Endothelial cell (in vitro differentiated cells): ENCODE measurements around the gene LRP5. TPM values are rescaled to one million over a fixed set of nuclear protein-coding genes. Genes with fewer than 3 reads are reported as not detected.

Experiments
- DNase-seq: peaks from one replicate; pipeline ENCODE4 v3.0.0; 2021; ENCODE audit warnings: low spot score
- H3K27ac Mint-ChIP-seq: one replicate; pipeline ENCODE4 v1.8.0; 2021; ENCODE audit warnings: mixed read lengths, inconsistent platforms; ENCODE audit not compliant: unreplicated experiment
- H3K27me3 Mint-ChIP-seq: one replicate; pipeline ENCODE4 v1.8.0; 2021; ENCODE audit warnings: mild to moderate bottlenecking, moderate library complexity, mixed read lengths, inconsistent platforms; ENCODE audit not compliant: unreplicated experiment
- H3K36me3 Mint-ChIP-seq: one replicate; pipeline ENCODE4 v1.8.0; 2021; ENCODE audit warnings: mild to moderate bottlenecking, low read depth, mixed read lengths, inconsistent platforms; ENCODE audit not compliant: unreplicated experiment
- H3K4me1 Mint-ChIP-seq: one replicate; pipeline ENCODE4 v1.8.0; 2021; ENCODE audit warnings: mild to moderate bottlenecking, mixed read lengths, inconsistent platforms; ENCODE audit not compliant: unreplicated experiment
- H3K4me3 Mint-ChIP-seq: one replicate; pipeline ENCODE4 v1.8.0; 2021; ENCODE audit warnings: mild to moderate bottlenecking, mixed read lengths, inconsistent platforms; ENCODE audit not compliant: unreplicated experiment
- H3K9me3 Mint-ChIP-seq: one replicate; pipeline ENCODE4 v1.8.0; 2021; ENCODE audit warnings: mixed read lengths, inconsistent platforms; ENCODE audit not compliant: unreplicated experiment
- total RNA-seq: library from RNA; stranded (reverse); fragmentation: NEBNext Ultra II Directional; extraction: Animal tissue kit (Norgen Biotek cat#: 25700); gene quantifications from one replicate; pipeline ENCODE4 v1.2.1, GENCODE V29; 2021; ENCODE audit not compliant: unreplicated experiment
- TF ChIP-seq, protein P1 (sequence below): fragments of 200-600 bp; sonication (generic); IDR thresholded peaks from one replicate; pipeline ENCODE4 v1.5.0; 2021; ENCODE audit warnings: antibody characterized with exemption; ENCODE audit not compliant: unreplicated experiment

Gene LRP5
- total RNA-seq, 1 donor from 2014 or later = 72.3 TPM

DNA sequence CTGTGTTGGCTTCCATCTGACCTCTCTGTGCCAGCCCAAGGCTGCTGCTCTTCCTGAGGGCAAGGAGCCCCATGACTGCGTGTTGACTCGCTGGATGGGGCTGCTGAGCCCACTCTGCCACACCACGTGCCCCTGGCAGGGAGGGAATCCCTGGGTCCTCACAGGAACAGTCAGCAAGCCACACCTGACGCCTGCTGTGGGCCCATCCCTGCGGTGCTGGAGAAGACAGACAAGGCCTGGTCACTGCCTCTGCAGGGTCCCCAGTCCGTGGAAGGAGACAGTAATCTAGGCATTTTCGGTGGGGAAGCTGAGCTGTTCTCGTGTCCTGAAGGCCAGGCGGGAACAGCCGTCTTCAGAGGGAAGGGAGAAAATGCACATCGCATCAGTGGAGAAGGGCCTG lies 137.6 kb downstream of the LRP5 start:
- H3K27me3 Mint-ChIP-seq = peaks cover 3% of the 10 kb centered on the region
- TF ChIP-seq, protein P1, sequence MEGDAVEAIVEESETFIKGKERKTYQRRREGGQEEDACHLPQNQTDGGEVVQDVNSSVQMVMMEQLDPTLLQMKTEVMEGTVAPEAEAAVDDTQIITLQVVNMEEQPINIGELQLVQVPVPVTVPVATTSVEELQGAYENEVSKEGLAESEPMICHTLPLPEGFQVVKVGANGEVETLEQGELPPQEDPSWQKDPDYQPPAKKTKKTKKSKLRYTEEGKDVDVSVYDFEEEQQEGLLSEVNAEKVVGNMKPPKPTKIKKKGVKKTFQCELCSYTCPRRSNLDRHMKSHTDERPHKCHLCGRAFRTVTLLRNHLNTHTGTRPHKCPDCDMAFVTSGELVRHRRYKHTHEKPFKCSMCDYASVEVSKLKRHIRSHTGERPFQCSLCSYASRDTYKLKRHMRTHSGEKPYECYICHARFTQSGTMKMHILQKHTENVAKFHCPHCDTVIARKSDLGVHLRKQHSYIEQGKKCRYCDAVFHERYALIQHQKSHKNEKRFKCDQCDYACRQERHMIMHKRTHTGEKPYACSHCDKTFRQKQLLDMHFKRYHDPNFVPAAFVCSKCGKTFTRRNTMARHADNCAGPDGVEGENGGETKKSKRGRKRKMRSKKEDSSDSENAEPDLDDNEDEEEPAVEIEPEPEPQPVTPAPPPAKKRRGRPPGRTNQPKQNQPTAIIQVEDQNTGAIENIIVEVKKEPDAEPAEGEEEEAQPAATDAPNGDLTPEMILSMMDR = no peak
- H3K4me1 Mint-ChIP-seq = no peaks in the 10 kb centered on the region
- H3K9me3 Mint-ChIP-seq = no peaks in the 10 kb centered on the region
- H3K27ac Mint-ChIP-seq = no peak overlapping the region
- H3K4me3 Mint-ChIP-seq = no peak overlapping the region
- peaks cover 14% of the 10 kb centered on the region for H3K36me3 Mint-ChIP-seq
- no peak for DNase-seq

DNA sequence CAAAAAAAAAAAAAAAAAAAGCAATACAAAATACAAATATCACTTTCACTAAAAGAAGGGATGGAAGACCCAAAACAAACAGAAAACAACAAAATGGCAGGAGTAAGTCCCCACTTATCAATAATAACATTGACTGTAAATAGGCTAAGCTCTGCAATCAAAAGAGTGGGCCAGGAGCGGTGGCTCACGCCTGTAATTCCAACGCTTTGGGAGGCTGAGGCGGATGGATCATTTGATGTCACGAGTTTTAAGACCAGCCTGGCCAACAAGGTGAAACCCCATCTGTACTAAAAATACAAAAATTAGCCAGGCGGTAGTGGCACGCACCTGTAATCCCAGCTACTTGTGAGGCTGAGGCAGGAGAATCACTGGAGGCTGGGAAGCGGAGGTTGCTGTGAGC lies 138.3 kb downstream of the LRP5 start:
- H3K36me3 Mint-ChIP-seq = peaks cover 14% of the 10 kb centered on the region
- no peak overlapping the region for H3K4me3 Mint-ChIP-seq

DNA sequence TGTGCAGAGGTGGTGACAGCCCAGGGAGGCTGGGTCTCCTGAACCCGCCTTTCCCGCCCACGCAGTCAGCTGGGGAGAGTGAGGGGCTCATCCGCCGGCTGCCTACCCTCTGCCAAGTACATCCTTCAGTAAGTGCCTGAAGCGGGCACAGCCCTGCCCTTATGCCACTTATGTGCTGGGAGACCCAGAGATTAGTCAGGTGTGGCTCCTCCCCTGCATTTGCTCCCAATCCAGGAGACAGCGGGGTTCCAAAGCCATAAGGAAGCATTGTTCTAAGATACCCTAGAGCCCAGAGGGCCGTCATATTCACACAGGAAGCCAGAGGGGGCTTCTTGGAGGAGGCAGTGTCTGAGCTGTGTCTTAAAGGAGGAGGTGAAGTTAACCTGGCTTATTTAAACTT lies 142.4 kb downstream of the LRP5 start:
- Mint-ChIP-seq H3K9me3 (no peaks in the 10 kb centered on the region), H3K27me3 (peaks cover under 1% of the 10 kb centered on the region), H3K4me3 (no peak overlapping the region), H3K4me1 (no peaks in the 10 kb centered on the region), H3K36me3 (peaks cover 3% of the 10 kb centered on the region), H3K27ac (no peak overlapping the region)
- DNase-seq = no peak
- TF ChIP-seq, protein P1 = no peak

More for the DNA sequence above, 138.3 kb downstream of the LRP5 start:
- Mint-ChIP-seq H3K9me3 (no peaks in the 10 kb centered on the region), H3K27me3 (peaks cover 3% of the 10 kb centered on the region), H3K4me1 (no peaks in the 10 kb centered on the region), H3K27ac (no peak overlapping the region)
- TF ChIP-seq, protein P1 = no peak
- DNase-seq = no peak

DNA sequence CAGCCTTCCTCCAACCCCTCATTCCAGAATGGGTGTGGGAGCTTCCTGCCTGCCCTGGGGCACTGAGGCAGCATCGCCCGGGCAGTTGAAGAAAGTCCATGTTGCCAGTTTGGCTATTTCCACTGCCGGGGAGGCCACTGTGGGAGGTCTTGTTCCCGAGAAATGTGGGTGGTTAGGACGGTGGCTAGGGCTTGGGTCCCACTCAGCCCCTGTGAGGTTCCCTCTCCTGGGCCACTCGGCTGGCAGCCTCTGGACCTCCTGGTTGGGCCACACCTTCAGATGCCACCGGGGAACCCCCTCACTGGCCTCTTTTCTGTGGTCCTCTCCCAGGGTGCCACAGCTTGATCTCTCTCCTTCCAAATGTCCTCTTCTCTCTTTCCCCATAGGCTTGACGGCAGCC lies 143.1 kb downstream of the LRP5 start:
- Mint-ChIP-seq H3K36me3 (no peaks in the 10 kb centered on the region), H3K27me3 (peaks cover 7% of the 10 kb centered on the region), H3K4me3 (no peak overlapping the region), H3K4me1 (no peaks in the 10 kb centered on the region), H3K27ac (no peak overlapping the region), H3K9me3 (no peaks in the 10 kb centered on the region)
- TF ChIP-seq, protein P1 = no peak
- DNase-seq = no peak

DNA sequence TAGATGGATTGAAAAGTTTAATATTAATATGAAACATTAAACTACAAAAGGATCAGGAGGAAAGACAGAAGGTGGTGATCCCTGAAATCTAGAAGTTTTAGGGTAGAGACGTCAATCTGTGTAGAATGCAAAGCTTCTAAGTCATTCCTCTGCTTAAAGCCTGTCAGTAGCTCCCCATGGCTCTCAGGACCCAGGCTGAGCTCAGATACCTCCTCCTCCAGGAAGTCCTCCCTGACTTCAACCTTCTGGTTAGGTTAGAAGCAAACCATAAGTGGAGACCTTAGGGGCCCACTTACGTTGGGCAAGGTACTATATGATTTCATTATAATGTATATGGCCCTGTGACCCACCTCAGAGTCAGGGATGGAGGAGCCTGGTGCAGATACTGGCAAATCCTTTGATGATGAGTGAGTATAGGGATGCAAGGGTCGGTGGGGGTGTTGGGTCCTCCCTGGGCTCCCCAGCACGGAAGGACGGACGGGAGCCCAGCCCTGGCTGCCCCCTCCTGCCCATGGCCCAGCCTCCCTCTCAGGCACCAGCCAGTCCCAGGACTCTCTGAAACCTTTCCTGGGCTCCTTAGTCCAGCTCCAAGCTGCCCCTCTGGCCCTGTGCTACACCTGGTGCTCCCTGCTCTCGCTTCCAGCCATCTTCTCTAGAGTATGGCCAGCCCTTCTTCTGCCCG lies 145.0 kb downstream of the LRP5 start:
- Mint-ChIP-seq H3K4me3 (no peak overlapping the region), H3K9me3 (no peaks in the 10 kb centered on the region), H3K27ac (no peak overlapping the region), H3K36me3 (peaks cover 4% of the 10 kb centered on the region), H3K4me1 (peaks cover 6% of the 10 kb centered on the region), H3K27me3 (peaks cover 12% of the 10 kb centered on the region)
- TF ChIP-seq, protein P1 = no peak
- no peak for DNase-seq
